ENCODE data around the gene TRAPPC10.

Gene TRAPPC10

GRCh38 chr21:44012474-44013379 is 618 bp downstream of the TRAPPC10 start:
- TF ChIP-seq, protein P1, sequence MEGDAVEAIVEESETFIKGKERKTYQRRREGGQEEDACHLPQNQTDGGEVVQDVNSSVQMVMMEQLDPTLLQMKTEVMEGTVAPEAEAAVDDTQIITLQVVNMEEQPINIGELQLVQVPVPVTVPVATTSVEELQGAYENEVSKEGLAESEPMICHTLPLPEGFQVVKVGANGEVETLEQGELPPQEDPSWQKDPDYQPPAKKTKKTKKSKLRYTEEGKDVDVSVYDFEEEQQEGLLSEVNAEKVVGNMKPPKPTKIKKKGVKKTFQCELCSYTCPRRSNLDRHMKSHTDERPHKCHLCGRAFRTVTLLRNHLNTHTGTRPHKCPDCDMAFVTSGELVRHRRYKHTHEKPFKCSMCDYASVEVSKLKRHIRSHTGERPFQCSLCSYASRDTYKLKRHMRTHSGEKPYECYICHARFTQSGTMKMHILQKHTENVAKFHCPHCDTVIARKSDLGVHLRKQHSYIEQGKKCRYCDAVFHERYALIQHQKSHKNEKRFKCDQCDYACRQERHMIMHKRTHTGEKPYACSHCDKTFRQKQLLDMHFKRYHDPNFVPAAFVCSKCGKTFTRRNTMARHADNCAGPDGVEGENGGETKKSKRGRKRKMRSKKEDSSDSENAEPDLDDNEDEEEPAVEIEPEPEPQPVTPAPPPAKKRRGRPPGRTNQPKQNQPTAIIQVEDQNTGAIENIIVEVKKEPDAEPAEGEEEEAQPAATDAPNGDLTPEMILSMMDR (IDR thresholded peaks at IDR 0.05; ENCODE audit: insufficient read depth, missing control alignments): peak; percentile 24
- FAIRE-seq (no peak), DNase-seq (ENCODE audit: insufficient read length, low spot score) (no peak)

DNA sequence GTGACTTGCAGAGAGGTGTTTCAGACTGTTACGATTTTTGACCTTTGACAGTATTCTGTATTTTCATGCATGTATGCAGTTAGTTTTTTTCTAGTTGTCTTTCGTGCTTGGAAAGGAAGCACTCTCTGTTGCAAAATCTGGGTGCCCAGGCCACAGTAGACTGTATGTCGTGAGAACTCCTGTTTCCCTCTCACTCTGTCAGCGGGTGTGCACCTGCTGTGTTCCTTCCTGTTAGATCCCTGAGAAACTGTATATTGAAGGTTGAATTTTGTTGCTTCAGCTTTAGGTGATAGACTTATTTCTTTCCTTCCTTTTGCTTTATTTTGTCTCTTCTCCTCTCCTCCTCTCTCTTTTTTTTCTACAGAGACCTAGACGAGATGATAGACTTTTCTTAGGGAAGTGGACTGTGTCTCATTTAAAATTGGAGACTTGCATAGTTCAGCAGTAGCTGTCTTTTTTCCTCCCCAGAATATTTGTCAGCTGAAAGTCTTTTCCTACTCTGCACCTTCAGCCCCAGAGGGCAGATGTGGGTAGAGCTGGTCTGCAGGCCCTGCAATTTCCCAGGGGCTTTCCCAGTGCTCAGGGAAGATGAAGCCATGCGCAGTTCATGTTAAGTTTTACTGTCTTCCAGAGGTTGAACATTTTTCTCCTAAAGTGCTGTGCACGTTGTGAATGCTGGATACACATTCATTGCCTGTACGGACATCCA is 1.4 kb downstream of the TRAPPC10 start:
- FAIRE-seq: no peak

DNA sequence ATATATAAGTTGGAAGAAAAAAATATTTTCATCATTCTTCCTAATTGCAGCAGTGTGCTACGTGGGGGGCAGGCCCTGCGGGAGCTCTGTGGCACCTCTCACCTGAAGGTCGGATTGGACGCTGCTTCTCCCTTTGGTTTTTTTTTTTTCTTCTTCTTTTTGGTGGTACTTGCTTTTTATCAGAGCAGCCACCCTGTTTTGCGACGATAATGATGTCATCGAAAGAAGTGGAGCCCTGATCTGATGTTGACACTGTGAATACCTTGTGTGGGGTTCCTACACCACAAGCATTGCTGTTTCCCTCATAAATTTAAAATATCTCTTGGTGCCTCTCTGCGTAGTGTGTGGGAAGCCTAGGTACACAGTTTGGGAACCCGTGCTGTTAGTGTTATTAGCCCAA is 5.5 kb downstream of the TRAPPC10 start:
- TF ChIP-seq, protein P1 (IDR thresholded peaks at IDR 0.05; ENCODE audit: insufficient read depth, missing control alignments): no peak
- FAIRE-seq (no peak), DNase-seq (ENCODE audit: insufficient read length, low spot score) (no peak)

More for the DNA sequence above, 1.4 kb downstream of the TRAPPC10 start:
- no peak for DNase-seq (ENCODE audit: insufficient read length, low spot score)
- TF ChIP-seq, protein P1 (IDR thresholded peaks at IDR 0.05; ENCODE audit: insufficient read depth, missing control alignments): no peak

GRCh38 chr21:44018127-44018526 is 6.0 kb downstream of the TRAPPC10 start:
- FAIRE-seq (no peak), DNase-seq (ENCODE audit: insufficient read length, low spot score) (no peak)
- TF ChIP-seq, protein P1 (IDR thresholded peaks at IDR 0.05; ENCODE audit: insufficient read depth, missing control alignments): no peak

DNA sequence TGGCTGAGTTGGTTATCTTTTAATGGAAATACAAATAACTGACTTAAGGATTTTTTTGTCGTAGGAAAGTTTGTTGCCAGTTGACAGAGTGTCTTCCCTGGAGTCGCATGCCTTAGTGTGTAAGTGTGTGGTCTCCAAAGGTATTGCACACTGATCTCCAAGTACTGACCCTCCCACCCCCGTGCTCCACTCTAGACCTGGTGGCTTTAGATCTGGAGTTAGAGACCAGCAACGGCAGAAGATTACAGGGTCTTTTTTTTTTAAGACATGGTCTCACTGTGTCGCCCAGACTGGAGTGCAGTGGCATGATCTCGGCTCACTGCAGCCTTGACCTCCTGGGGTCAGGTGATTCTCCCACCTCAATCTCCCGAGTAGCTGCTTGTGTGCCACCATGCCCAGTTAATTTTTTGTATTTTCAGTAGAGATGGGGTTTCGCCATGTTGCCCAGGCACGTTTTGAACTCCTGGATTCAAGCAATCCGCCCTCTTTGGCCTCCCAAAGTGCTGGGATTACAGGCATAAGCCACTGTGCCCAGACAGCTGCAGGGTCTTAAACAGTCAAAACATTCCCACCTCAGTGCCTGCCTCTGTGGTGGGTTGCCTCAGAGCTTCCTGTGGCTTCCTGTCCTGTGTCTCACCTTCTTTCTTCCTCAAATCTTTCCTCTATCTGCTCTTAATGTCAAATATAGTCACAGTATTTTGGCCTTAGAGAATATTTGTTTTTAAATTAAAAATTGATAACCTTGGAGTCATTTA is 6.9 kb downstream of the TRAPPC10 start:
- DNase-seq (ENCODE audit: insufficient read length, low spot score) (no peak), FAIRE-seq (no peak)
- TF ChIP-seq, protein P1 (IDR thresholded peaks at IDR 0.05; ENCODE audit: insufficient read depth, missing control alignments): no peak

- FAIRE-seq (no peak), DNase-seq (ENCODE audit: insufficient read length, low spot score) (no peak)
These were observed 7.5 kb downstream of the TRAPPC10 start for GRCh38 chr21:44019568-44019958.

More at GRCh38 chr21:44019568-44019958, 7.5 kb downstream of the TRAPPC10 start:
- TF ChIP-seq, protein P1 (IDR thresholded peaks at IDR 0.05; ENCODE audit: insufficient read depth, missing control alignments): no peak
